Stimulated activated CD4-positive, alpha-beta T cell treated with anti-CD3 and anti-CD28 coated beads, TNF-alpha, amount 100 ng/mL, for 4 hours (primary cell): ENCODE measurements around the gene MAOB.
"Not testable (repeated sequence)": the region's sequence is repeated elsewhere in the genome, so short reads cannot be mapped to it uniquely, and the experiment has no call there.

Source experiments
- DNase-seq, 3 experiments: peaks; one replicate each; pipeline ENCODE4 v3.0.0-alpha.2; 2020; ENCODE audit warnings: low read depth in 3 of 3

MAOB gene

GRCh38 chrX:43882294-43882681 lies at the start of gene MAOB:
MAOB (minus strand) TSS chrX:43882450; CDS start chrX:43882299, 151 bp downstream.
- DNase-seq, result no peak

GRCh38 chrX:43922032-43922431 lies 39.8 kb upstream of the MAOB start:
- not testable (repeated sequence) for DNase-seq

DNA sequence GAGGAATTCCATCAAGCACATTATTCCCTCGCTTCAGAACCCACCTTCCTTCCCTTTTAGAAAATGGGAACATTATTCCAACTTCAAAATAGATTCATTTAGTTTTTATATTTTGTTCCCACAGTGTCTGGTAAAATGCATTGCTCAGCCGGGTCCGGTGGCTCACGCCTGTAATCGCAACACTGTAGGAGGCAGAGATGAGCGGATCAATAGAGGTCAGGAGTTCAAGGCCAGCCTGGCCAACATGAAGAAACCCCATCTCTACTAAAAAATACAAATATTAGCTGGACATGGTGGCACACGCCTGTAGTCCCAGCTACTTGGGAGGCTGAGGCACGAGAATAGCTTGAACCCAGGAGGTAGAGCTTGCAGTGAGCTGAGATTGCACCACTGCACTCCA lies 28.5 kb upstream of the MAOB start:
- DNase-seq, result not testable (repeated sequence)

DNA sequence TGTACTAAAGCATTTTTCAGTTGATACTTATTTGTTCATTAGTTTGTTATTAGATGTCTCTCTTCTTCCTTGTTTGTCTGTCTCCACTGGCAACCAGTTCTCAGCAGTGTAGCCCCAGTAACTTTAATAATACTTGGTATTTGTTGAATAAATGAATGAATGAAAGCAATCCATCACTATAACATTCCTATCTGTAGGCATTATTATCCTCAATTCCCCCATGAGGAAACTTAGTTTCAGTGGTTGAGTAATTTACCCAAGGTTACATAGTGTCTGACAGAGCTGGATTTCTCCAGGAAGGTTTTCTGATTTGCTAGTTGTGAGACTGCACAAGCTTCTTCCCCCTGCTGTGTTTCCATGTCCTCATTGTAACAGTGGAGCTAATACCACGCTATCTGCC lies 27.8 kb upstream of the MAOB start:
- DNase-seq, result no peak

GRCh38 chrX:43909141-43909540 lies 26.9 kb upstream of the MAOB start:
- DNase-seq, result no peak

- no peak for DNase-seq
Observed at GRCh38 chrX:43899878-43900815, 17.9 kb upstream of the MAOB start.

DNA sequence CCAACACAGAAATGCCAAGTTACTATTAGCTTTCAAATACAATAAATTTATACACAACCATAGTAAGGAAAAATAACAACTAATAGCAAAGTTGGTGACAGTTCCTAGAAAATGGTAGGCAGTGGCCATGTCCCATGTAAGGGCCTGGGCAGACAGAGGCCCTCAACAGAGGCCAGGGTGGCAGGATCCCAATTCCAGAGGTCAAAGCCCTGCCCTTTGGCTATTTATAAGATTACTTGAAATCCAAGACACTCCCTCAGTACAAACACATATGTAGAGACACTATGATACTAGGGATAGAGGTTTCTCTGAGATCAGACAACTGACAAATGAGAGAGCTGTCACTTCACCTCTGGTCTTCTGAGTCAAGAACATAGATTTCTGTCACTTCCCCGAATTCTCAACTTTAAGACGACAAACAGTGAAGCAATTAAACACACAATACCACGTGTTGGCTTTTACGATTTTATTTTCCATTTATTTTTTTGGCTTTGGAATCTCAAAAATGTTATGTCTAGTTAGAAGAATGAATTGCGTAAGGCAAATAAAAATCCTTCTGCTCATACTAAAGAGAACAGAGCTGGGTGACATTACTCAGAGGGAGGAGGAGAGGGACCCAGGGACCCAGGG lies 16.3 kb upstream of the MAOB start:
- DNase-seq, result no peak

GRCh38 chrX:43897290-43897689 lies 15.0 kb upstream of the MAOB start:
- DNase-seq, result no peak

GRCh38 chrX:43892336-43892870 lies 10.2 kb upstream of the MAOB start:
- no peak for DNase-seq

DNA sequence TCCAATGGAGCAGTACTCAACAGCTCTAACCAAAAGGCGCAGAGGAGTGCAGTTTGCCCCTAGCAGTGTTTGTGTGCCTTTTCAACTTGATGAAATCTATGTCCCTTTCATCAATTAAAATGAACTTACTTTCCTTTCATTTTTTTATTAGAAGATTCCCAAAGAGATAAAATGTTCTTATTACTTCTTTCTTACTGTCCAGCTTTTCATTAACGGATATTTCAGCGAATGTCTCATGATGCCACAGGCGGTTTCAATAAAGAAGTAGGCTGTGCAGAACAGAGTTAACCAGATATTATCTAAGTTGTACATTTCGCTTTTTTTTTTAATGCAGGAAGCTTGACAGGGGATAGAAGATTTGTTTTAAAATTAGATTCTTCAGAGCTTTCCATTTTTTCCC lies 3.4 kb upstream of the MAOB start:
- DNase-seq, result no peak

- DNase-seq, result no peak
Observed at GRCh38 chrX:43881410-43882293, 598 bp downstream of the MAOB start.

DNA sequence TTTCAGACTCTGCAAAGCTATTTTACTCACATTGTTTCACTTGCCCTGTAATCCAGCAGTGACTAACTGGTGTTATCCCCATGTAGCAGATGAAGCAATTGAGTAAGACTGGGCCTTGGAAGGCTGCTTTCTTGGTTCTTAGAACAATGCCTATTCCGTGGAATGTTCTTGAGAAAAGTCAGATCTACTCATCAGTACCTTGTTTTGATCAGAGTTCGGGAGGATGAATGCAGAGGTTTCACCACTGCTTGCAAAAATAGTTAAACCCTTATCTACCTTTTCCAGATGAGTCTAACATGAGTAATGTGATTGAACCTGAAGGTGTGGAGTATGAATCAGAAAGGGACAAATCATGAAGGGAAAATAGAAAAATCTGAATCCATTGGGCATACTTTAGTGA lies 1.8 kb downstream of the MAOB start:
- DNase-seq, result no peak

DNA sequence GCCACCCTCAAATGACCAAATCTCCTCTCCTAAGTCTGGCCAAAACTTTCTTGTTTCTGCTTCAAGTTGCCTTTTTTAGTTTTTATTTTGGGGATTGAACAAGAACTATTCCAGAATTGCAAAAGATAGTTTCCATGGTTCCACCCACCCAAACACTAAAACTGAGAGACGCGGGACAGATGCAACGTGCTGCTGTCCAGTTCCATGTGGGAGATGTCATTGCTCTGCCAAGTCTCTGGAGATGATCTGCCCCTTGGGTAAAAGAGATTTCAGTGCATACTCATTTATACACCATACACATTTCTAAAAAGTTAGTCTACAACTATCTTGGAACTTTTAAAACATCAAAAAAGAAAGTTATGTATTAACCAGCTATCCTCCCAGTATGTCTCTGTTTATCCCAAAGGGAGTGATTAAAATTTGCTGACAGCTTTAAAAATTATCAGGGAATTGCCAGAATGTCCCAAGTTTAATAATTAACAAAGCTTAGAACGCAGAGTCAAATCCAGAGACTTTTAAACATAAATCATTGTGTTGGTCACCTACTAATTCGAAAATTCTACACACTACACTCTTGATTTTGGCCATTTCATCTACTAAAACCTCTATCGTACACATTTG lies 3.2 kb downstream of the MAOB start:
- DNase-seq, result no peak

GRCh38 chrX:43876680-43877079 lies 5.6 kb downstream of the MAOB start:
- DNase-seq, result no peak

DNA sequence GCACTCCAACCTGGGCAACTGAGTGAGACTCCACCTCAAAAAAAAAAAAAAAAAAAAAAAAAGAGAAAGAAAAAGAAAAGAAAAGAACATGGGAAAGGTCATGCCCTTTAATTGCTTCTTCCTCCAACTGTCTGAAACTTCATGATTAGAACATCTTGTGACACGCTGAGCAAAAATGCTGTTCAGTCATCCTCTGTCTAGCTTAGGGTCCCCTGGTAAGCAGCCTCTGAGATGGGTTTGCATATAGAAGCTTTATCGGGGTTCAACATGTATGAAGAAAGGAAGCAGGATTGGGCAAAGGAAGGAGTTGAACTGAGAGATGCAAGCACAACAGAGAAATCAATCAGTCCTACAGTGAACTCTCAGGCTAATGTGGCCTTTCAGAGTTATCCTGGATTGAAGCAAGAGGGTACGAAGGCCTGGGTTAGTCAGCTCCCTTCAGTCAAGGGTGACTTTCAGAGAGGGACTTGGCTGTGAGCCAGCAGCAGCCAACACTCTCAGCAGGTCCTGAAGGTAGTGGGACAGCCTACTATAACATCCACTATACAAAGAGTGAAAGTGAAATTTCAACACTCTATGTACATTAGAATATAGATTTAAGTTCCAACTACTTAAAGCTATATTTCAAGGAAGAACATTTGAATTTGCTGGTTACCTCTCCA lies 11.4 kb downstream of the MAOB start:
- no peak for DNase-seq

- DNase-seq, result no peak
Observed at GRCh38 chrX:43870011-43870410, 12.2 kb downstream of the MAOB start.

GRCh38 chrX:43868791-43869190 lies 13.5 kb downstream of the MAOB start:
- no peak for DNase-seq

- no peak for DNase-seq
Observed at GRCh38 chrX:43866423-43866822, 15.8 kb downstream of the MAOB start.

DNA sequence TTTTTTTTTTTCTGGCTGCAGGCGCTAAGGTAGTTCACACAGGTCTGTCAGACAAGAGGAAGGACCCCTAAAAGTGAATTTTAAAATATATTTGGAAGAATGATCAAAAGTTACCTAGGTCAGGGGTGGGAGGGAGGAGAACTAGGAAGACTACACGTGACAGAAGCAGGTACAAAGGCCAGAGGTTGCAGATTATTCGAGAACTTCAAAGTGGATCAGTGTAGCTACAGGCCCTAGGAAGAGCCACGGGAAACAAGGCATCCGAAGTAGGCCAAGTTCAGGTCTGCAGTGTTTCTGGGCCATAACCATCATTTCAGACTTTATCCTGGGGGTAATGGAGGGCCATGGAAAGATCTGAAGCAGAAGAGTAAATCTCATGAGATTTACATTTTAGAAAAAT lies 16.5 kb downstream of the MAOB start:
- DNase-seq, result no peak

GRCh38 chrX:43862434-43862833 lies 19.8 kb downstream of the MAOB start:
- DNase-seq, result no peak

- DNase-seq, result no peak
Observed at GRCh38 chrX:43861750-43862149, 20.5 kb downstream of the MAOB start.
